ENCODE data around the gene RHOBTB1.

RHOBTB1 gene

GRCh38 chr10:60962946-60963345 lies 19.0 kb upstream of the RHOBTB1 start:
- Histone ChIP-seq H3K9me3 (ENCODE audit: control insufficient read depth, low read length) (no peaks in the 10 kb centered on the region), H3K36me3 (ENCODE audit: control insufficient read depth, insufficient read depth, low read length) (no peaks in the 10 kb centered on the region), H3K9ac (ENCODE audit: low read length) (no peak overlapping the region), H3K4me3 (ENCODE audit: low read length) (no peak overlapping the region), H3K27me3 (ENCODE audit: control insufficient read depth, insufficient read depth, low read length) (no peaks in the 10 kb centered on the region), H3K4me1 (ENCODE audit: control insufficient read depth, insufficient read depth, low read length) (peaks cover 24% of the 10 kb centered on the region)

GRCh38 chr10:60960913-60961312 lies 16.9 kb upstream of the RHOBTB1 start:
- H3K9ac ChIP-seq (ENCODE audit: low read length) = no peak overlapping the region
- H3K9me3 ChIP-seq (ENCODE audit: control insufficient read depth, low read length) = no peaks in the 10 kb centered on the region
- H3K4me1 ChIP-seq (ENCODE audit: control insufficient read depth, insufficient read depth, low read length) = peaks cover 15% of the 10 kb centered on the region
- H3K27me3 ChIP-seq (ENCODE audit: control insufficient read depth, insufficient read depth, low read length) = no peaks in the 10 kb centered on the region
- no peaks in the 10 kb centered on the region for H3K36me3 ChIP-seq (ENCODE audit: control insufficient read depth, insufficient read depth, low read length)
- no peak overlapping the region for H3K4me3 ChIP-seq (ENCODE audit: low read length)

- Histone ChIP-seq H3K4me3 (ENCODE audit: low read length) (no peak overlapping the region), H3K27me3 (ENCODE audit: control insufficient read depth, insufficient read depth, low read length) (no peaks in the 10 kb centered on the region), H3K9me3 (ENCODE audit: control insufficient read depth, low read length) (no peaks in the 10 kb centered on the region), H3K9ac (ENCODE audit: low read length) (no peak overlapping the region), H3K4me1 (ENCODE audit: control insufficient read depth, insufficient read depth, low read length) (peaks cover 21% of the 10 kb centered on the region), H3K36me3 (ENCODE audit: control insufficient read depth, insufficient read depth, low read length) (no peaks in the 10 kb centered on the region)
Measured at GRCh38 chr10:60960031-60960430, 16.0 kb upstream of the RHOBTB1 start.

- peaks cover 15% of the 10 kb centered on the region for H3K4me1 ChIP-seq (ENCODE audit: control insufficient read depth, insufficient read depth, low read length)
- H3K27me3 ChIP-seq (ENCODE audit: control insufficient read depth, insufficient read depth, low read length) = no peaks in the 10 kb centered on the region
- H3K36me3 ChIP-seq (ENCODE audit: control insufficient read depth, insufficient read depth, low read length) = no peaks in the 10 kb centered on the region
- H3K9ac ChIP-seq (ENCODE audit: low read length) = no peak overlapping the region
- no peaks in the 10 kb centered on the region for H3K9me3 ChIP-seq (ENCODE audit: control insufficient read depth, low read length)
- H3K4me3 ChIP-seq (ENCODE audit: low read length) = no peak overlapping the region
Measured at GRCh38 chr10:60958892-60959601, 15.1 kb upstream of the RHOBTB1 start.

GRCh38 chr10:60957667-60958221 lies 13.8 kb upstream of the RHOBTB1 start:
- no peak overlapping the region for H3K4me3 ChIP-seq (ENCODE audit: low read length)
- H3K9me3 ChIP-seq (ENCODE audit: control insufficient read depth, low read length) = no peaks in the 10 kb centered on the region
- no peaks in the 10 kb centered on the region for H3K36me3 ChIP-seq (ENCODE audit: control insufficient read depth, insufficient read depth, low read length)
- no peaks in the 10 kb centered on the region for H3K27me3 ChIP-seq (ENCODE audit: control insufficient read depth, insufficient read depth, low read length)
- peaks cover 16% of the 10 kb centered on the region for H3K4me1 ChIP-seq (ENCODE audit: control insufficient read depth, insufficient read depth, low read length)
- no peak overlapping the region for H3K9ac ChIP-seq (ENCODE audit: low read length)

- Histone ChIP-seq H3K4me3 (ENCODE audit: low read length) (no peak overlapping the region), H3K27me3 (ENCODE audit: control insufficient read depth, insufficient read depth, low read length) (no peaks in the 10 kb centered on the region), H3K9me3 (ENCODE audit: control insufficient read depth, low read length) (no peaks in the 10 kb centered on the region), H3K36me3 (ENCODE audit: control insufficient read depth, insufficient read depth, low read length) (no peaks in the 10 kb centered on the region), H3K4me1 (ENCODE audit: control insufficient read depth, insufficient read depth, low read length) (peaks cover 24% of the 10 kb centered on the region), H3K9ac (ENCODE audit: low read length) (no peak overlapping the region)
Measured at GRCh38 chr10:60955957-60956425, 12.0 kb upstream of the RHOBTB1 start.

GRCh38 chr10:60955316-60955715 lies 11.3 kb upstream of the RHOBTB1 start:
- no peaks in the 10 kb centered on the region for H3K9me3 ChIP-seq (ENCODE audit: control insufficient read depth, low read length)

GRCh38 chr10:60954035-60954434 lies 10.1 kb upstream of the RHOBTB1 start:
- Histone ChIP-seq H3K27me3 (ENCODE audit: control insufficient read depth, insufficient read depth, low read length) (no peaks in the 10 kb centered on the region), H3K36me3 (ENCODE audit: control insufficient read depth, insufficient read depth, low read length) (no peaks in the 10 kb centered on the region), H3K4me1 (ENCODE audit: control insufficient read depth, insufficient read depth, low read length) (peaks cover 24% of the 10 kb centered on the region)

More at GRCh38 chr10:60955316-60955715, 11.3 kb upstream of the RHOBTB1 start:
- no peak overlapping the region for H3K9ac ChIP-seq (ENCODE audit: low read length)
- no peak overlapping the region for H3K4me3 ChIP-seq (ENCODE audit: low read length)
- H3K36me3 ChIP-seq (ENCODE audit: control insufficient read depth, insufficient read depth, low read length) = no peaks in the 10 kb centered on the region
- peaks cover 24% of the 10 kb centered on the region for H3K4me1 ChIP-seq (ENCODE audit: control insufficient read depth, insufficient read depth, low read length)
- H3K27me3 ChIP-seq (ENCODE audit: control insufficient read depth, insufficient read depth, low read length) = no peaks in the 10 kb centered on the region

GRCh38 chr10:60953420-60953819 lies 9.4 kb upstream of the RHOBTB1 start:
- Histone ChIP-seq H3K4me1 (ENCODE audit: control insufficient read depth, insufficient read depth, low read length) (peaks cover 24% of the 10 kb centered on the region), H3K9ac (ENCODE audit: low read length) (no peak overlapping the region), H3K4me3 (ENCODE audit: low read length) (no peak overlapping the region), H3K27me3 (ENCODE audit: control insufficient read depth, insufficient read depth, low read length) (no peaks in the 10 kb centered on the region), H3K9me3 (ENCODE audit: control insufficient read depth, low read length) (no peaks in the 10 kb centered on the region), H3K36me3 (ENCODE audit: control insufficient read depth, insufficient read depth, low read length) (no peaks in the 10 kb centered on the region)

More at GRCh38 chr10:60954035-60954434, 10.1 kb upstream of the RHOBTB1 start:
- Histone ChIP-seq H3K9ac (ENCODE audit: low read length) (no peak overlapping the region), H3K4me3 (ENCODE audit: low read length) (no peak overlapping the region), H3K9me3 (ENCODE audit: control insufficient read depth, low read length) (no peaks in the 10 kb centered on the region)

GRCh38 chr10:60952846-60953220 lies 8.8 kb upstream of the RHOBTB1 start:
- no peaks in the 10 kb centered on the region for H3K36me3 ChIP-seq (ENCODE audit: control insufficient read depth, insufficient read depth, low read length)
- no peaks in the 10 kb centered on the region for H3K9me3 ChIP-seq (ENCODE audit: control insufficient read depth, low read length)
- H3K4me1 ChIP-seq (ENCODE audit: control insufficient read depth, insufficient read depth, low read length) = peaks cover 24% of the 10 kb centered on the region
- no peaks in the 10 kb centered on the region for H3K27me3 ChIP-seq (ENCODE audit: control insufficient read depth, insufficient read depth, low read length)
- no peak overlapping the region for H3K4me3 ChIP-seq (ENCODE audit: low read length)
- H3K9ac ChIP-seq (ENCODE audit: low read length) = no peak overlapping the region

- Histone ChIP-seq H3K4me1 (ENCODE audit: control insufficient read depth, insufficient read depth, low read length) (peaks cover 24% of the 10 kb centered on the region), H3K27me3 (ENCODE audit: control insufficient read depth, insufficient read depth, low read length) (no peaks in the 10 kb centered on the region), H3K9me3 (ENCODE audit: control insufficient read depth, low read length) (no peaks in the 10 kb centered on the region), H3K4me3 (ENCODE audit: low read length) (no peak overlapping the region), H3K9ac (ENCODE audit: low read length) (no peak overlapping the region), H3K36me3 (ENCODE audit: control insufficient read depth, insufficient read depth, low read length) (no peaks in the 10 kb centered on the region)
Measured at GRCh38 chr10:60952067-60952845, 8.3 kb upstream of the RHOBTB1 start.

- Histone ChIP-seq H3K9ac (ENCODE audit: low read length) (no peak overlapping the region), H3K4me3 (ENCODE audit: low read length) (no peak overlapping the region), H3K36me3 (ENCODE audit: control insufficient read depth, insufficient read depth, low read length) (no peaks in the 10 kb centered on the region), H3K27me3 (ENCODE audit: control insufficient read depth, insufficient read depth, low read length) (no peaks in the 10 kb centered on the region), H3K9me3 (ENCODE audit: control insufficient read depth, low read length) (no peaks in the 10 kb centered on the region), H3K4me1 (ENCODE audit: control insufficient read depth, insufficient read depth, low read length) (peaks cover 24% of the 10 kb centered on the region)
Measured at GRCh38 chr10:60951272-60951724, 7.3 kb upstream of the RHOBTB1 start.
